SW480 (cell line): ENCODE results near the gene HSD17B3.
A peak's percentile ranks its signal among the peaks of the same experiment; 100 is the strongest.
"Not testable (repeated sequence)": the region's sequence is repeated elsewhere in the genome, so short reads cannot be mapped to it uniquely, and the experiment has no call there.

Experiments used
- DNase-seq: peaks from one replicate; pipeline ENCODE4 v3.0.0-alpha.2; 2016; ENCODE audit warnings: low spot score

HSD17B3 gene

GRCh38 chr9:96302021-96302420 lies at the start of gene HSD17B3:
Gene HSD17B3 (minus strand): TSS chr9:96302176. CDS start chr9:96302104, 72 bp downstream.
- DNase-seq: no peak

- no peak for DNase-seq
Measured at GRCh38 chr9:96350866-96351265, 48.9 kb upstream of the HSD17B3 start.

- DNase-seq: no peak
Measured at GRCh38 chr9:96348261-96348660, 46.3 kb upstream of the HSD17B3 start.

- no peak for DNase-seq
Measured at GRCh38 chr9:96345551-96345950, 43.6 kb upstream of the HSD17B3 start.

GRCh38 chr9:96344458-96345180 lies 42.6 kb upstream of the HSD17B3 start:
- DNase-seq: peak; percentile 98

- DNase-seq: no peak
Measured at GRCh38 chr9:96343515-96344360, 41.8 kb upstream of the HSD17B3 start.

GRCh38 chr9:96342571-96343245 lies 40.7 kb upstream of the HSD17B3 start:
- DNase-seq: no peak

- DNase-seq: no peak
Measured at GRCh38 chr9:96340707-96341106, 38.7 kb upstream of the HSD17B3 start.

- no peak for DNase-seq
Measured at GRCh38 chr9:96338299-96338698, 36.3 kb upstream of the HSD17B3 start.

- DNase-seq: no peak
Measured at GRCh38 chr9:96333958-96334357, 32.0 kb upstream of the HSD17B3 start.

GRCh38 chr9:96331236-96331947 lies 29.4 kb upstream of the HSD17B3 start:
- peak; percentile 76 for DNase-seq

GRCh38 chr9:96327694-96328352 lies 25.8 kb upstream of the HSD17B3 start:
- peak; percentile 32 for DNase-seq

GRCh38 chr9:96323169-96323568 lies 21.2 kb upstream of the HSD17B3 start:
- DNase-seq: no peak

- DNase-seq: not testable (repeated sequence)
Measured at GRCh38 chr9:96322736-96323135, 20.8 kb upstream of the HSD17B3 start.

GRCh38 chr9:96322210-96322609 lies 20.2 kb upstream of the HSD17B3 start:
- not testable (repeated sequence) for DNase-seq

GRCh38 chr9:96321515-96321914 lies 19.5 kb upstream of the HSD17B3 start:
- DNase-seq: no peak

GRCh38 chr9:96320749-96321280 lies 18.8 kb upstream of the HSD17B3 start:
- no peak for DNase-seq

GRCh38 chr9:96318921-96319565 lies 17.1 kb upstream of the HSD17B3 start:
- DNase-seq: no peak

GRCh38 chr9:96317335-96317980 lies 15.5 kb upstream of the HSD17B3 start:
- peak; percentile 63 for DNase-seq

GRCh38 chr9:96309850-96310249 lies 7.9 kb upstream of the HSD17B3 start:
- DNase-seq: no peak
